GM12872 (cell line): ENCODE results near the gene TMEM79.

Experiments used
- CTCF ChIP-seq: IDR thresholded peaks from 3 replicates; pipeline ENCODE4 v1.5.1; 2011; ENCODE audit warnings: low read depth, mild to moderate bottlenecking, low read length, moderate library complexity; ENCODE audit not compliant: insufficient read depth

Gene TMEM79

GRCh38 chr1:156284112-156284511 is at the start of gene TMEM79:
TMEM79 (plus strand) TSS chr1:156284325; CDS start chr1:156285227, 902 bp downstream.
- TF ChIP-seq CTCF: no peak

DNA sequence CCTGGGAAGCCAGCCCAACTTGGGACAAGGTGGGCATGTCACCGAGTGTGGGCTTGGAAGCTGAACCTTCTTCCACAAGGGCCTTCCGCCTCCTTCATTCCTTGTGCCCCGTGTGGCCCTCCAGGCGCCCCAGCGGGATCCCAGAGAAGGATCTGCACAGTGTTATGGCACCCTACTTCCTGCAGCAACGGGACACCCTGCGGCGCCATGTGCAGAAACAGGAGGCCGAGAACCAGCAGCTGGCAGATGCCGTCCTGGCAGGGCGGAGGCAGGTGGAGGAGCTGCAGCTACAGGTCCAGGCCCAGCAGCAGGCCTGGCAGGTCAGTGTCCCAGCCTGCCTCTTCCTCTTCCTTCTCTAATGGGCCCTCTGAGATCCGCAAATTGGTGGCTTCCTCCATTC is 48.0 kb upstream of the TMEM79 start:
- no peak for TF ChIP-seq CTCF

- no peak for TF ChIP-seq CTCF
These were observed 45.9 kb upstream of the TMEM79 start for GRCh38 chr1:156238248-156238647.

GRCh38 chr1:156241311-156241811 is 42.8 kb upstream of the TMEM79 start:
- no peak for TF ChIP-seq CTCF

- no peak for TF ChIP-seq CTCF
These were observed 42.2 kb upstream of the TMEM79 start, which contains the start of gene BGLAP for GRCh38 chr1:156241926-156242325. BGLAP (plus strand) TSS chr1:156242184; CDS start chr1:156242232, 48 bp downstream.

DNA sequence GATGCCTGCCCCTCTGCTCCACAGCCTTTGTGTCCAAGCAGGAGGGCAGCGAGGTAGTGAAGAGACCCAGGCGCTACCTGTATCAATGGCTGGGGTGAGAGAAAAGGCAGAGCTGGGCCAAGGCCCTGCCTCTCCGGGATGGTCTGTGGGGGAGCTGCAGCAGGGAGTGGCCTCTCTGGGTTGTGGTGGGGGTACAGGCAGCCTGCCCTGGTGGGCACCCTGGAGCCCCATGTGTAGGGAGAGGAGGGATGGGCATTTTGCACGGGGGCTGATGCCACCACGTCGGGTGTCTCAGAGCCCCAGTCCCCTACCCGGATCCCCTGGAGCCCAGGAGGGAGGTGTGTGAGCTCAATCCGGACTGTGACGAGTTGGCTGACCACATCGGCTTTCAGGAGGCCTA is 41.4 kb upstream of the TMEM79 start:
- TF ChIP-seq CTCF: no peak

- TF ChIP-seq CTCF: no peak
These were observed 40.0 kb upstream of the TMEM79 start for GRCh38 chr1:156244126-156244525.
